GM18873 (cell line): ENCODE results near the gene NME4.
"Not testable (repeated sequence)": the region's sequence is repeated elsewhere in the genome, so short reads cannot be mapped to it uniquely, and the experiment has no call there.

Source experiments
- ATAC-seq: cut with Tn5 transposase; IDR thresholded peaks from one replicate; pipeline ENCODE4 v1.9.1; 2021; ENCODE audit warnings: mild to moderate bottlenecking, moderate library complexity, moderate number of reproducible peaks; ENCODE audit not compliant: unreplicated experiment, low FRiP score

NME4 gene

DNA sequence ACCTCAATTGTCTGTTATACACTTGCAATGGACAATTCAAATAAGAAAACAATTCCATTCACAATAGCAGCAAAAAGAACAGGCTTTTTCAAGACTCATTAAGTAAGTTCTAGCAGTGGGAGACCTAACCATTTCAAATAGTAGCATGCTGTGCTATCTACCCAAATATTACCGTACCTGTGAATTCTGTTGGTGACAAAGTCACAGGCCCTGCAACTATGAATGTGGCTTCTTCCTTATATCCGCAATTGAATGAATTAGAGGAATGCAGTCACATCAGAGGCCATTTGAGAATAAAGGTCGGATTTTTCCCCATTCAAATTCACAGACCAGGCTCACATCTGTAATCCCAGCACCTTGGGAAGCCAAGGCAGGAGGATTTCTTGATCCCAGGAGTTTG, 800 bp upstream of the NME4 start:
- no peak for ATAC-seq

- ATAC-seq = no peak
These were observed 394 bp upstream of the NME4 start for GRCh38 chr16:396605-397004.

GRCh38 chr16:397736-398332, 835 bp downstream of the NME4 start:
- ATAC-seq = no peak

DNA sequence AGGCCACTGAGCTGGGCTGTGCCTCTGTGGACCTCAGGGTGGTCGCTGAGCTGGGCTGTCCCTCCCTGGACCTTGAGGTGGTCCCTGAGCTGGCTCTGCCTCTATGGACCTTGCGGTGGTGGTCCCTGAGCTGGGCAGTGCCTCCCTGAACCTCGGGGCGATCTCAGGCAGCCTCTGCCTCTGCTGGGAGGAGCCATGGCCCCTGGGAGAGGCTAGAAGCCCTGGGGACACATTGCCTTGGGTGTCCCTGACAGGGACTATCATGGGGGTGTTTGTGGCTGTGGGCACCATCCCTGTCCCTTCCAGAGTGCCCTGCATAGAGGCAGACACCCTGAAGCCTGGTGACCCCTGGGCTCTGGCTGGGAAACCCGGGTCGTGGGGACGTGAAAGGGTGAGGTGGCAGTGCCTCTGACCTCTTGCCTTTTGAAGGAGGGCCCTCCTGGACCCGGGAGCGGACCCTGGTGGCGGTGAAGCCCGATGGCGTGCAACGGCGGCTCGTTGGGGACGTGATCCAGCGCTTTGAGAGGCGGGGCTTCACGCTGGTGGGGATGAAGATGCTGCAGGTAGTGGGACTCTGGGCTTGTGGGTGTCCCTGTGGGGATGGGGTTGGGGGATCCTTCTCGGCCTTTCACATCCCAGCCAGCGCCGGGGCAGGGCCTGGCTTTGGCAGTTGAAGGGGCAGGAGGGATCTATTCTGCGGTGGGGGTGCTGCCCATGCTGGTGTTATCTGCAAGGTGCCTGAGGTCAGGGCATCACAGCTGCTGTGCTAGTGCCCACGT, 1.8 kb downstream of the NME4 start:
- no peak for ATAC-seq

GRCh38 chr16:399340-400019, 2.5 kb downstream of the NME4 start:
- ATAC-seq = no peak

- ATAC-seq = no peak
These were observed 3.1 kb downstream of the NME4 start for GRCh38 chr16:400061-400591.

DNA sequence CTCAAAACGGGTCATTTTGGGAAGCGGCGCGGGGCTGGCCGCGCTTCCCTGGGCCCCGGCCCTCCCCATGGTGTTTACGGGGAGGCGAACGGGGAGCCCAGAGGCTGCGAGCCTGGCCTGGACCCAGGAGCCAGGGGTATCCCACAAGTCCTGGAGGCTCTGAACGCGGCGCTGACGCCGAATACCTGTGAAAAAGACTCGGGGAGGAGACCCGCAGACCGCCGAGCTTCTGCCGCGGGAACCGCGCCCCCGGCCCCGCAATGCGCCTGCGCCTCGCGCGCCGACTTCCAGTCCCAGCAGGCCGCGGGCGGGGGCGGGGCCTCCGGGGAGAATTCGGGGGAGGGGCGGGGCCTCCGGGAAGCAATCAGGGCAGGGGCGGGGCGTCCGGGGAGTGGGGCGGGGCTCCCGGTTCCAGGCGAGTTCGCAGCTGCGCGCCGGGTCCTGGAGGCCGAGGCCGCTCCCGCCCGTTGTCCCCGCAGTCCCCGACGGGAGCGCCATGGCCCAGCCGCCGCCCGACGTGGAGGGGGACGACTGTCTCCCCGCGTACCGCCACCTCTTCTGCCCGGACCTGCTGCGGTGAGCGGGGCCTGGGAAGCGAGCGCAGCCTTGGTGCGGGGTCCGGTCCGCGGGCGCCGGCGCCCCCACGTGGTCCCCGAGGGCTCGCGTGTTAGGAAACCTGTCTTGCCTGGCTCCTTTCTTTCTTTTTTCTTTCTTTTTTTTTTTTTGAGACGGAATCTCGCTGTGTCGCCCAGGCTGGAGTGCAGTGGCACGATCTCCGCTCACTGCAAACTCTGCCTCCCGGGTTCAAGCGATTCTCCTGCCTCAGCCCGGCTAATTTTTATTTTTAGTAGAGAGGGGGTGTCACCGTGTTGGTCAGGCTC, 4.7 kb downstream of the NME4 start, which contains the start of gene DECR2:
Gene DECR2 (plus strand): TSS at position 418 of the 881 bp plus-strand sequence. CDS start 79 bp downstream, at position 497.
- ATAC-seq = peak; percentile 34

DNA sequence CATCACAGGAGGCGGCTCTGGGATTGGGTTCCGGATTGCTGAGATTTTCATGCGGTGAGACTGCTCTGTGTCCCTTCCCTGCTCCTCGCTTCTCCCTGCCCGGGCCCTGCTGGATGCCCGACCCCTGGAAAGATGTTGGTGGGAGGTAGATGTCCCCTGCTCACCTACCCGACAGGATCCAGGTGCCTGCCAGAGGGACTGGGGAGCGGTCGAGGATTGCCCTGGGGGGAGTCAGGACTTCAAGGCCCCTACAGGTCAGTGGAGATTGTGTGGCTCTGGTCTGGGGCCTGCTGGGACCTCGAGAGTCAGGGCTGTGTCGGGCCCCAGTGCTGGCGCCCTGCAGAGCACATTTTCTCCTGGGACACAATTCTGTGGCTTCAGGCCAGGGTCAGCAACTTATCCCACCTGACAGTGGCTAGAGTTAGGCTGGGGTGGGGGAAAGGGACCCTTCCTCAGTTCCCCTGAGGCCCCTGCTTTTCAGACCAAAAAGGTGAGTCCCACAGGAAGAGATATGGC, 8.0 kb downstream of the NME4 start:
- no peak for ATAC-seq

DNA sequence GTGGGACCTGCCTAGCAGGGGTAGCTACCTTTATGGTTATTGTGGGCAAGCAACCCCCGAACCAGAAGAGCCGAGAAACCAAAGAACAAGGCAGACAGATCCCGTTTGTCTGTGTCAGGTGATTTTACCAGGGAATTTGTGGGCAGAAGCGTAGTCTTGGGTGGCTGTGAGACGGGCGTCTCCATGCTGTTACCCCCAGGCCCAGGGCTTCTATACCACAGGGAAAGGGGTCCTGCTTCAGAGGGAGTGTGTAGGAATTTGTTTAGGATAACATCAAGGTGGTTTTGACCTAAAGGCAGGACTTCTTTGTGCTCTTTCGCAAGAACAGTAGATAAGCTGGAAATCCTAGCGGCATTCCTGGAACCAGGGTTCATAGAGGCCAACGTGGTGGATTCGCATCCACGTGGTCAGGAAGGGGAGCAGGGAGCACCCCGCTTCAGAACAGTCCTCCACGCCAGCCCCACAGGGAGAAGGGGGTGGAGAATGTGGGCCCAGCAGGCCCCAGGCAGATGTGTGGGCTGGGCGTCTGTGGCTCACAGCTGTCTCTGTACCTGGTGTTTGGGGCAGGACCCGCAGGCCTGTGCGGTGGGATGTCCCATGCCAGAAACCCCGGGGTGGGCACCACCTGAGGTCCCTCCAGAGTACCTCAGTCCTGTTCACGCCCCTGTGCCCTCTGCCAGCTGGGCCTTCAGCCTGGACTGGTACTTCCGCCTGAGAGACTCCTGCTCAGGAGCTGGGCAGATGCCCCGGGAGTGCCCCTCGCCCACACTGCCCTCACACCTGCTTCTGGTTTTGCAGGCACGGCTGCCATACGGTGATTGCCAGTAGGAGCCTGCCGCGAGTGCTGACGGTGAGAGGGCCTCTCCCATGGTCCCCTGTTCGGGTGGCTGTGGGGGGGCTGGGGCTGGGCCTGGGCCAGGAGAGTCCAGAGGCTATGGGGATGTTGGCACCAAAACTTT, 8.8 kb downstream of the NME4 start:
- ATAC-seq = no peak

DNA sequence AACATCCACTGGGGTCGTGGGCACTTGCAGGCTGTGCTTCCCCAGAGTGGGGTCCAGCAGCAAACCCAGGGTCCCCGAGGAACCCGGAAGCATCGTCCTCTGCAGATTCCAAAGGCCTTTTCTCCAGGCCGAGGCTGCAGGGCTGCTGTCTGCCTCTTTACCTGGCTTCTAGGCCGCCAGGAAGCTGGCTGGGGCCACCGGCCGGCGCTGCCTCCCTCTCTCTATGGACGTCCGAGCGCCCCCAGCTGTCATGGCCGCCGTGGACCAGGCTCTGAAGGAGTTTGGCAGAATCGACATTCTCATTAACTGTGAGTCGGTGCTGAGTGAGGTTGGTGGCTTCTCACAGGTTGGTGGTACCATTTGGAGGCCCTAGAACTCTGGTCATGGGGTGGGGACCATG, 10.3 kb downstream of the NME4 start:
- ATAC-seq = no peak

DNA sequence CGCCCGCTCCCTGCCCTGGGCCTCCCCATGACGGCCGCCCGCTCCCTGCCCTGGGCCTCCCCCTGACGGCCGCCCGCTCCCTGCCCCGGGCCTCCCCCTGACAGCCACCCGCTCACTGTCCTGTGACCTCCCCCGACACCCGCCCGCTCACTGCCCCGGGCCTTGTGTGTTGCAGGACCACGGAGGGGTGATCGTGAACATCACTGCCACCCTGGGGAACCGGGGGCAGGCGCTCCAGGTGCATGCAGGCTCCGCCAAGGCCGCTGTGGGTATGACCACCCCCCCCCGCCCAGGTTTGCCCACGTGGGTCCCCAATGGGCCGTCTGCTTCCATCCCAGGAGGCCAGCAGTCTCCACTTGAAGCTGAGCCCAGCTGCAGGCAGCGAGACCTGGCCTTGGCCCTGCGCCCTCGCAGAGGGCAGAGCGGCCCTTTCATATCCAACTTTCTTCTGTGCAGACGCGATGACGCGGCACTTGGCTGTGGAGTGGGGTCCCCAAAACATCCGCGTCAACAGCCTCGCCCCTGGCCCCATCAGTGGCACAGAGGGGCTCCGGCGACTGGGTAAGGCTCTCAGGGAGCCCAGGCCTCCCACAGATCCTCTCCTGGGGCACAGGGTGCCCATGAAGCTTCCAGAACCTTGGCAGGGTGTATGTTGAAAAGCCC, 13.6 kb downstream of the NME4 start:
- no peak for ATAC-seq

DNA sequence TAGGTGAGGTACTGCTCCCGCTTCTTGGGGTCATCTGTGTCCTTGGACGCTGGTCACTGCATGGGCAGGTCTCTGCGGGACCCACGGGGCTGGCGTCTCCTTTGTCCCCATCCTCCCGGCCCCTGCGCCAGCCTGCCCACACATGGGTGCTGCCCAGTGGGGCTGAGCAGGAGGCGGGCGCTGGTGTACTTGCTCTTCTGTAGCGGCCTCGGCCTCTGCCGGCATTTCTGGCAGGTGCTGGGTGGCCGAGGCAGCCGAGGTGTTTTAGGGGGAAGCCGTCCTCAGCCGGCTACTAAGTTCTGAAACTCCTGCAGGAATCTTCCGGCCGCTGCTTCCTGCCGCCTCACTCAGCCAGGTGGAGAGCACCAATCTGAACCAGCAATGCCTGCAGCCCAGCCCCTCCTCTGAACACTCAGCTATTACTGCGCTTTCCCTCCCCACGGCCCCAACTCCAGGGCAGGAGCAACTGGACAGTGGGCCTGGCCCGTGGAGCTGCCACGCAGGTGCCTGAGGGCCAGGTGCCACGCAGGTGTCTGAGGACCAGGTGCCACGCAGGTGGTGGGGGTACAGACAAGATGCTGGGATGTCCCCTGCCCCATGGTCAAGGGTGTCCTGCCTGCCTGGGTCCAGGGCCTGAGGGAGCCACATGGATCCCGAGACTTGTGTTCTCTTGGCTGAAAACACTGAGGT, 14.7 kb downstream of the NME4 start:
- ATAC-seq = no peak

GRCh38 chr16:414395-415169, 17.6 kb downstream of the NME4 start:
- ATAC-seq = no peak

DNA sequence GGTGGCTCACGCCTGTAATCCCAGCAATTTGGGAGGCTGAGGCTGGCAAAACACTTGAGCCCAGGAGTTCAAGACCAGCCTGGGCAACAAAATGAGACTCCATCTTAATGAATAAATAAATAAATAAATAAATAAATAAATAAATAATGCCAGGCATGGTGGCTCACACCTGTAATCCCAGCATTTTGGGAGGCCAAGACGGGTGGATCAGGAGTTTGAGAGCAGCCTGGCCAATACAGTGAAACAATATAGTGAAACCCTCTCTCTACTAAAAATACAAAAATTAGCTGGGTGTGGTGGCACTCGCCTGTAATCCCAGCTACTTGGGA, 18.1 kb downstream of the NME4 start:
- ATAC-seq = not testable (repeated sequence)

- ATAC-seq = not testable (repeated sequence)
These were observed 25.2 kb downstream of the NME4 start for GRCh38 chr16:422179-422578.

DNA sequence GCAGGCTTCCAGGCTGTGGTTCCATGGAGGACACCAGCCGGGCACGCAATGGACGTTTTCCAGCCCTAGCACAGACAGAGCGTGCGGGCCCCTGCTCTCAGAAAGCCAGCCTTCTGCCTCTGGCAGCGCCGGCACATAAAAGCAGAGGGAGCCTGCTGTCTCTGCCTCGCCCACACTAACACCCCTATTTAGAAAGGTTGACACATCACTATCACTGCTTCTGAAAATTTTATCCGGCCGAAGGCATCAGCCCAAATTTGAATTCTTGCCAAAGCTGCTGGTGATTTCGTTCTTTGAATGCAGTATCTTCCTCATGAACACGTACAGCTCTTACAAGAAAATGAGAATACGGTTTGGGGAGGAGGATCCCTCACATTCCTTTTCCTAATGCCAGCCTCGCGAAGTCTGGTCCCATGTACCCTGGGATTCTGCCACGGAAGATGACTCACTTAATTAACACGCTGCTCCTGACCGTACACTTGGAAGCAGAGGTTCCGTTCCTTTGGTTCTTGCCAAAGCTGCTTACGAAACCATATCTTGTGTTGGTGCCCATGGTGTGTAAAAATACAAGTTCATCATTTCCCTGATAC, 27.1 kb downstream of the NME4 start:
- ATAC-seq = no peak

GRCh38 chr16:424623-425081, 27.7 kb downstream of the NME4 start:
- no peak for ATAC-seq
